Liver (tissue), 9 donors: ENCODE measurements around the gene STIM2. TPM values are rescaled to one million over a fixed set of nuclear protein-coding genes. Genes with fewer than 3 reads are reported as not detected.

ENCODE experiments used
- DNase-seq: peaks from one replicate; pipeline ENCODE4 v3.0.0-alpha.2; 2017; ENCODE audit warnings: low spot score
- H3K27ac ChIP-seq, 2 donors: one replicate each; pipeline ENCODE4 v1.7.0; 2013; ENCODE audit warnings: inconsistent platforms in 2 of 2, low read length in 2 of 2, control low read depth in 1 of 2, low read depth in 1 of 2, mild to moderate bottlenecking in 1 of 2
- H3K27me3 ChIP-seq, 4 donors: one replicate each; pipeline versions ENCODE4 v1.6.1 to v1.7.0; 2013; ENCODE audit warnings: low read length in 3 of 4, inconsistent platforms in 1 of 4, mild to moderate bottlenecking in 1 of 4, moderate library complexity in 1 of 4; ENCODE audit not compliant: control insufficient read depth in 4 of 4, insufficient read depth in 4 of 4
- H3K36me3 ChIP-seq, 4 donors: one replicate each; pipeline versions ENCODE4 v1.6.1 to v1.7.0; 2013; ENCODE audit warnings: low read length in 3 of 4, mild to moderate bottlenecking in 3 of 4, low read depth in 1 of 4, moderate library complexity in 1 of 4; ENCODE audit not compliant: control insufficient read depth in 4 of 4, insufficient read depth in 3 of 4
- H3K4me1 ChIP-seq, 4 donors: one replicate each; pipeline versions ENCODE4 v1.6.1 to v1.7.0; 2013; ENCODE audit warnings: low read length in 3 of 4, mild to moderate bottlenecking in 3 of 4, moderate library complexity in 1 of 4; ENCODE audit not compliant: control insufficient read depth in 4 of 4, insufficient read depth in 4 of 4
- H3K4me3 ChIP-seq, 3 donors: one replicate each; pipeline versions ENCODE4 v1.6.1 to v1.7.0; 2013; ENCODE audit warnings: low read length in 3 of 3, control low read depth in 1 of 3, low read depth in 1 of 3, mild to moderate bottlenecking in 1 of 3
- H3K9ac ChIP-seq, 2 donors: one replicate each; pipeline ENCODE4 v1.7.0; 2013; ENCODE audit warnings: low read length in 2 of 2, mild to moderate bottlenecking in 2 of 2, moderate library complexity in 2 of 2, control low read depth in 1 of 2, low read depth in 1 of 2
- H3K9me3 ChIP-seq, 4 donors: one replicate each; pipeline versions ENCODE4 v1.6.1 to v1.7.0; 2013; ENCODE audit warnings: low read length in 3 of 4; ENCODE audit not compliant: control insufficient read depth in 4 of 4
- EGR1 ChIP-seq, 2 donors: IDR thresholded peaks; 2 replicates each; pipeline ENCODE4 v1.6.1; 2016 to 2018; ENCODE audit warnings: antibody characterized with exemption in 2 of 2, low read depth in 2 of 2
- FOXA2 ChIP-seq: IDR thresholded peaks from 2 replicates; pipeline ENCODE4 v1.6.1; 2016; ENCODE audit warnings: antibody characterized with exemption
- GABPA ChIP-seq, 2 donors: IDR thresholded peaks in 1 of 2; conservative IDR thresholded peaks in 1 of 2; 2 replicates each; pipeline ENCODE4 v1.6.1; 2016; ENCODE audit warnings: antibody characterized with exemption in 2 of 2, mild to moderate bottlenecking in 1 of 2, moderate library complexity in 1 of 2
- HNF4A ChIP-seq, 2 donors: conservative IDR thresholded peaks; 2 replicates each; pipeline ENCODE4 v1.6.1; 2016; ENCODE audit warnings: antibody characterized with exemption in 2 of 2, mild to moderate bottlenecking in 2 of 2
- HNF4G ChIP-seq: IDR thresholded peaks from 2 replicates; pipeline ENCODE4 v1.6.1; 2016; ENCODE audit warnings: antibody characterized with exemption
- JUND ChIP-seq, 2 donors: IDR thresholded peaks; 2 replicates each; pipeline ENCODE4 v1.6.1; 2016; ENCODE audit warnings: antibody characterized with exemption in 2 of 2
- NR2F2 ChIP-seq: IDR thresholded peaks from 2 replicates; pipeline ENCODE4 v1.6.1; 2016; ENCODE audit warnings: antibody characterized with exemption
- RAD21 ChIP-seq, 2 donors: IDR thresholded peaks; 2 replicates each; pipeline ENCODE4 v1.6.1; 2016; ENCODE audit warnings: antibody characterized with exemption in 2 of 2, mild to moderate bottlenecking in 2 of 2
- RXRA ChIP-seq, 2 donors: IDR thresholded peaks; 2 replicates each; pipeline ENCODE4 v1.6.1; 2017 to 2018; ENCODE audit warnings: antibody characterized with exemption in 2 of 2, mild to moderate bottlenecking in 1 of 2
- SP1 ChIP-seq: IDR thresholded peaks from 2 replicates; pipeline ENCODE4 v1.6.1; 2018; ENCODE audit warnings: antibody characterized with exemption, mild to moderate bottlenecking
- TAF1 ChIP-seq: conservative IDR thresholded peaks from 2 replicates; pipeline ENCODE4 v1.6.1; 2016; ENCODE audit warnings: antibody characterized with exemption, mild to moderate bottlenecking
- YY1 ChIP-seq: IDR thresholded peaks from 2 replicates; pipeline ENCODE4 v1.6.1; 2016; ENCODE audit warnings: antibody characterized with exemption, mild to moderate bottlenecking
- WGBS: extraction: QIAGEN DNeasy Blood & Tissue Kit; methylation state at CpG from one replicate; pipeline ENCODE4 v1.1.7; 2013; 5-methylcytosine and 5-hydroxymethylcytosine counted together
- polyA plus RNA-seq, 2 donors: library from polyadenylated mRNA; stranded (reverse) in 1 of 2; unstranded in 1 of 2; fragments of 200-250 nt in 1 of 2; fragments of >200 nt in 1 of 2; fragmentation: Nextera tagmentation in 1 of 2; extraction: Ambion mirVana in 1 of 2; gene quantifications; one replicate each; pipeline versions ENCODE4 v1.2.1 to v1.2.3, GENCODE V29; 2013 to 2015
- total RNA-seq, 2 donors: library from RNA; depleted of rRNA; stranded (reverse); fragments of >200 nt; gene quantifications; one replicate each; pipeline ENCODE4 v1.2.3, GENCODE V29; 2014
- TF ChIP-seq, protein P1 (sequence below): IDR thresholded peaks from 2 replicates; pipeline ENCODE4 v1.6.1; 2016; ENCODE audit warnings: antibody characterized with exemption
- TF ChIP-seq, protein P2 (sequence below): IDR thresholded peaks from 2 replicates; pipeline ENCODE4 v1.6.1; 2016; ENCODE audit warnings: antibody characterized with exemption
- TF ChIP-seq, protein P3 (sequence below): fragments of 150-350 bp; IDR thresholded peaks from 2 replicates; pipeline ENCODE4 v1.5.1; 2017; ENCODE audit warnings: improper control_type of control experiment, low read depth, low read length; ENCODE audit not compliant: missing input control
- donor health status: healthy.
- donor health status: healthy.
- donor health status: healthy.
- donor health status: healthy.
- donor health status: healthy.

The STIM2 gene
- total and polyA plus RNA-seq, 4 donors: 5.4 to 11.1 (median 6.9) TPM

DNA sequence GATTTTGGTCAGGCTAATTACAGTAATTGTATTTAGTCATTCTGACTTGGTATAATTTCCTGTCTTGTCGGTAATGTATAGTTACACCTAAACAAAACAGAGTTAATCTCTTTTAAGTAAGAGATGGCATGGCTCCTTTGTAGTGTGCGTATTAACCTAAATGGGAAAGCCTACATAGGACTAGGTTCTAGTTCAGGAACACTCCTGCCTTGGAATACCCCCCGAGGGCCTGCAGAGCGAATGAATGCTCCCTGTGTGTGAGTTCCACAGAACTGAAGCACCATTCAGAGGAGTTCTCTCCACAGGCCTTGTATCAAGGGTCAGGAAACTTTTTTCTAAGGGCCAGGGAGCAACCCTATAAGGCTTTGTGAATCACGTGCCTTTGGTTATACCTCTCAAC lies 44.9 kb upstream of the STIM2 start:
- DNase-seq: no peak
- no peak overlapping the region for H3K9ac ChIP-seq
- 93% methylated on average over 5 of the region's 5 CpGs for WGBS
- no peaks in the 10 kb centered on the region for H3K36me3 ChIP-seq
- H3K27me3 ChIP-seq: no peaks in the 10 kb centered on the region
- no peaks in the 10 kb centered on the region for H3K9me3 ChIP-seq
- H3K4me1 ChIP-seq: no peaks in the 10 kb centered on the region
- H3K27ac ChIP-seq: no peak overlapping the region
- TF ChIP-seq HNF4G: no peak
- TF ChIP-seq, protein P1, sequence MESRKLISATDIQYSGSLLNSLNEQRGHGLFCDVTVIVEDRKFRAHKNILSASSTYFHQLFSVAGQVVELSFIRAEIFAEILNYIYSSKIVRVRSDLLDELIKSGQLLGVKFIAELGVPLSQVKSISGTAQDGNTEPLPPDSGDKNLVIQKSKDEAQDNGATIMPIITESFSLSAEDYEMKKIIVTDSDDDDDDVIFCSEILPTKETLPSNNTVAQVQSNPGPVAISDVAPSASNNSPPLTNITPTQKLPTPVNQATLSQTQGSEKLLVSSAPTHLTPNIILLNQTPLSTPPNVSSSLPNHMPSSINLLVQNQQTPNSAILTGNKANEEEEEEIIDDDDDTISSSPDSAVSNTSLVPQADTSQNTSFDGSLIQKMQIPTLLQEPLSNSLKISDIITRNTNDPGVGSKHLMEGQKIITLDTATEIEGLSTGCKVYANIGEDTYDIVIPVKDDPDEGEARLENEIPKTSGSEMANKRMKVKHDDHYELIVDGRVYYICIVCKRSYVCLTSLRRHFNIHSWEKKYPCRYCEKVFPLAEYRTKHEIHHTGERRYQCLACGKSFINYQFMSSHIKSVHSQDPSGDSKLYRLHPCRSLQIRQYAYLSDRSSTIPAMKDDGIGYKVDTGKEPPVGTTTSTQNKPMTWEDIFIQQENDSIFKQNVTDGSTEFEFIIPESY: no peak
- TF ChIP-seq EGR1 (IDR thresholded peaks at IDR 0.05; ENCODE audit: low read depth in 2 of 2): no peak
- TF ChIP-seq FOXA2: no peak
- no peak for TF ChIP-seq JUND (IDR thresholded peaks at IDR 0.05)
- no peak for TF ChIP-seq TAF1
- TF ChIP-seq NR2F2: no peak
- TF ChIP-seq YY1: no peak
- no peak for TF ChIP-seq RAD21 (IDR thresholded peaks at IDR 0.05)
- TF ChIP-seq RXRA (IDR thresholded peaks at IDR 0.05): no peak
- TF ChIP-seq, protein P2, sequence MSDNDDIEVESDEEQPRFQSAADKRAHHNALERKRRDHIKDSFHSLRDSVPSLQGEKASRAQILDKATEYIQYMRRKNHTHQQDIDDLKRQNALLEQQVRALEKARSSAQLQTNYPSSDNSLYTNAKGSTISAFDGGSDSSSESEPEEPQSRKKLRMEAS: no peak
- TF ChIP-seq HNF4A (conservative IDR thresholded peaks at IDR 0.05): no peak
- no peak for TF ChIP-seq GABPA (IDR thresholded peaks at IDR 0.05 in 1 of 2, conservative IDR thresholded peaks at IDR 0.05 in 1 of 2)
- TF ChIP-seq, protein P3, sequence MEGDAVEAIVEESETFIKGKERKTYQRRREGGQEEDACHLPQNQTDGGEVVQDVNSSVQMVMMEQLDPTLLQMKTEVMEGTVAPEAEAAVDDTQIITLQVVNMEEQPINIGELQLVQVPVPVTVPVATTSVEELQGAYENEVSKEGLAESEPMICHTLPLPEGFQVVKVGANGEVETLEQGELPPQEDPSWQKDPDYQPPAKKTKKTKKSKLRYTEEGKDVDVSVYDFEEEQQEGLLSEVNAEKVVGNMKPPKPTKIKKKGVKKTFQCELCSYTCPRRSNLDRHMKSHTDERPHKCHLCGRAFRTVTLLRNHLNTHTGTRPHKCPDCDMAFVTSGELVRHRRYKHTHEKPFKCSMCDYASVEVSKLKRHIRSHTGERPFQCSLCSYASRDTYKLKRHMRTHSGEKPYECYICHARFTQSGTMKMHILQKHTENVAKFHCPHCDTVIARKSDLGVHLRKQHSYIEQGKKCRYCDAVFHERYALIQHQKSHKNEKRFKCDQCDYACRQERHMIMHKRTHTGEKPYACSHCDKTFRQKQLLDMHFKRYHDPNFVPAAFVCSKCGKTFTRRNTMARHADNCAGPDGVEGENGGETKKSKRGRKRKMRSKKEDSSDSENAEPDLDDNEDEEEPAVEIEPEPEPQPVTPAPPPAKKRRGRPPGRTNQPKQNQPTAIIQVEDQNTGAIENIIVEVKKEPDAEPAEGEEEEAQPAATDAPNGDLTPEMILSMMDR: no peak
- TF ChIP-seq SP1: no peak
- no peak overlapping the region for H3K4me3 ChIP-seq

DNA sequence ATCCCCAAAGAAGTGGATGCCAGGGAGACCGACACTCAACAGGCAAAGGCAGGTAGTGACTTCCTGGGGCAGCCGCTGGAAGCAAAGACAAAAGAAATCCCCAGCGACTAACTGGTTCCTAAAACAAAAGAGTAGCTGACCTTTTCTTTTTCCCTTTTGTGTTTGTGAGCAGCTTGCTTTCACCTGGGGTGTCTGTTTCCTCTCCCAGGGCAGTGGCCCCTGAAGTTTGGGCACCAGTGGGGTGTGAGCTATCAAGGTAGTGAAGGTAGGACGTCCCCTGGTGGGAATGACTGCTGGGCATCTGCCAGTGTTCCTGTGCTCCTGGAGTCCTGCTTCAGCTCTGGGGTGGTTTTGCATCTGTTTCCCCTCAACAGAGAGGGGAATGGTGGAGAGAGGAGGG lies 41.6 kb upstream of the STIM2 start:
- Histone ChIP-seq H3K27me3 (no peaks in the 10 kb centered on the region), H3K27ac (no peak overlapping the region), H3K36me3 (no peaks in the 10 kb centered on the region), H3K9me3 (no peaks in the 10 kb centered on the region), H3K9ac (no peak overlapping the region), H3K4me1 (peaks cover 4 to 15% (median 13%) of the 10 kb centered on the region in 4 donors), H3K4me3 (no peak overlapping the region)
- 85% methylated on average over 4 of the region's 4 CpGs for WGBS
- TF ChIP-seq RXRA (IDR thresholded peaks at IDR 0.05) (no peak), NR2F2 (no peak), JUND (IDR thresholded peaks at IDR 0.05) (no peak)
- no peak for DNase-seq

DNA sequence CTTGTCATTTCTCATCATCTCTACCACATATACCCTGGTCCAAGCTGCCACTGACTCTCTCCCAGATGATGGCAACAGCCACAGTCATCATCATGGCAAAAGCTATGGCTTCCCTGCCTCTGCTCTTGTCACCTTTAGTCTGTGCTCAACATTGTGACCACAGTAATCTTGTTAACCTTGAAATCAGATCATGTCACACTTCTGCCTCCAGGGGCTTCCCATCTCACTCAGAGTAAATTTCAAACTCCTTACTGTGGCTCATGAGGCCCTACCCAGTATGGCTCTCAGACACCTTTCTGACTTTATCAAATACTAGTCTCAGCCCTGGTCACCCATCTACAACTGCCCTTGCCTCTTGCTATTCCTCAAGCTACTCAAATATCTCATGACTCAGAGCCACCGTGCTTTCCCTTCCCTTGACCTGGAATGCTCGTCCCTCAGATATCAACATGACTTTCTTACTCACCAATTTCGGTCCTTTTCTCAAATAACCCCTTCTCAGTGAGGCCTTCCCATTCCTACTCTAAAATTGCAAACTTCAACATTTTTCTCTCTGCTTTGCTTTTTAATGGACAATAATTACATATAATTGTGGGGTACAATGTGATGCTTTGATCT lies 41.1 kb upstream of the STIM2 start:
- Histone ChIP-seq H3K27ac (no peak overlapping the region), H3K9me3 (no peaks in the 10 kb centered on the region), H3K4me3 (no peak overlapping the region), H3K9ac (no peak overlapping the region), H3K4me1 (peaks cover 4 to 15% (median 13%) of the 10 kb centered on the region in 4 donors), H3K36me3 (no peaks in the 10 kb centered on the region), H3K27me3 (no peaks in the 10 kb centered on the region)
- TF ChIP-seq SP1 (no peak), GABPA (IDR thresholded peaks at IDR 0.05 in 1 of 2, conservative IDR thresholded peaks at IDR 0.05 in 1 of 2) (no peak), YY1 (no peak), TAF1 (no peak), NR2F2 (no peak), RXRA (IDR thresholded peaks at IDR 0.05) (no peak), HNF4G (no peak), FOXA2 (no peak)
- TF ChIP-seq, protein P1: no peak
- TF ChIP-seq, protein P3: no peak
- no peak for DNase-seq
- WGBS: 97% methylated on average over 3 of the region's 3 CpGs
